K562 (cell line): ENCODE data around the gene NOTCH3. TPM values are rescaled to one million over a fixed set of nuclear protein-coding genes. Genes with fewer than 3 reads are reported as not detected.

ENCODE experiments used
- ATAC-seq: fragments of 200-7000 bp; cut with Tn5 transposase; 3 replicates; pipeline ENCODE4 v1.9.1; 2020; ENCODE audit warnings: moderate library complexity
- BruUV-seq: library from RNA; stranded (reverse); fragments of 400-500 nt; replicated peaks from 2 replicates; lab custom pipeline; 2021; lab: Mats Ljungman, UMichigan
- CTCF ChIA-PET: fragments of 300-600 bp; formaldehyde crosslinking; extraction: SDS; loops from one replicate; lab custom pipeline; 2021; ENCODE audit warnings: low intra/inter-chr PET ratio; lab: Yijun Ruan, JAX
- POLR2A ChIA-PET: fragments of 300-600, 350-650 bp; sonication (Branson Sonifier 250); formaldehyde crosslinking; extraction: SDS; loops from one replicate; lab custom pipeline; 2021; ENCODE audit warnings: antibody characterized with exemption, inconsistent platforms; lab: Yijun Ruan, JAX
- DNase-seq, 4 experiments: peaks; one replicate each; pipeline versions ENCODE4 v3.0.0 to v3.0.0-alpha.2; 2011 to 2018; ENCODE audit warnings: low spot score in 3 of 4, mixed read lengths in 3 of 4; ENCODE audit errors: extremely low read depth in 1 of 4
- FAIRE-seq: peaks from 2 replicates; lab custom pipeline; 2011; peaks lifted over from hg19 to GRCh38; lab: Jason Lieb, UNC
- H2AFZ ChIP-seq: 2 replicates; pipeline ENCODE4 v1.6.0; 2011; ENCODE audit warnings: low read depth, low read length, control low read depth, inconsistent platforms
- H3K27ac ChIP-seq: fragments of 200-600 bp; 3 replicates; pipeline ENCODE4 v1.8.0; 2011; ENCODE audit warnings: low read depth, mild to moderate bottlenecking, control low read depth, inconsistent platforms, low read length, moderate library complexity, mixed read lengths; ENCODE audit errors: extremely low read depth
- H3K27me3 ChIP-seq, 2 experiments: fragments of 300-600 bp in 1 of 2; 2 replicates in 1 of 2; 3 replicates in 1 of 2; pipeline versions ENCODE4 v1.6.0 to v1.8.0; 2011; ENCODE audit warnings: inconsistent platforms in 2 of 2, low read length in 2 of 2, mild to moderate bottlenecking in 1 of 2, mixed read lengths in 1 of 2, moderate library complexity in 1 of 2; ENCODE audit not compliant: control insufficient read depth in 2 of 2, insufficient read depth in 2 of 2
- H3K36me3 ChIP-seq: fragments of 300-600 bp; 3 replicates; pipeline ENCODE4 v1.8.0; 2011; ENCODE audit warnings: mild to moderate bottlenecking, low read length, inconsistent platforms; ENCODE audit not compliant: control insufficient read depth, insufficient read depth
- H3K4me1 ChIP-seq, 2 experiments: fragments of 200-600 bp in 1 of 2; replicated peaks in 1 of 2; 2 replicates in 1 of 2; 3 replicates in 1 of 2; pipeline versions ENCODE4 v1.5.1 to v1.8.0; 2011; ENCODE audit warnings: inconsistent platforms in 2 of 2, low read length in 2 of 2, mild to moderate bottlenecking in 1 of 2, mixed read lengths in 1 of 2, moderate library complexity in 1 of 2; ENCODE audit not compliant: control insufficient read depth in 2 of 2, insufficient read depth in 2 of 2
- H3K4me2 ChIP-seq: 2 replicates; pipeline ENCODE4 v1.6.1; 2011; ENCODE audit warnings: low read length, control low read depth, inconsistent platforms, mixed read lengths; ENCODE audit not compliant: insufficient read depth
- H3K4me3 ChIP-seq: fragments of 200-600 bp; sonication (generic), shearing (Covaris generic); 2 replicates; pipeline ENCODE4 v1.5.1; 2016; ENCODE audit warnings: control low read depth, inconsistent platforms
- H3K79me2 ChIP-seq: fragments of 200-600 bp; 3 replicates; pipeline ENCODE4 v1.8.0; 2011; ENCODE audit warnings: low read length, inconsistent platforms; ENCODE audit not compliant: control insufficient read depth, insufficient read depth
- H3K9ac ChIP-seq, 2 experiments: 2 replicates each; pipeline versions ENCODE4 v1.6.0 to v1.6.1; 2011; ENCODE audit warnings: low read depth in 2 of 2, low read length in 2 of 2, control low read depth in 1 of 2, inconsistent platforms in 1 of 2, mild to moderate bottlenecking in 1 of 2, mixed read lengths in 1 of 2; ENCODE audit not compliant: insufficient read depth in 1 of 2
- H3K9me1 ChIP-seq: one replicate; pipeline ENCODE4 v1.6.0; 2011; ENCODE audit warnings: inconsistent platforms, mild to moderate bottlenecking, low read length, moderate library complexity; ENCODE audit not compliant: control insufficient read depth, insufficient read depth
- H3K9me3 ChIP-seq: replicated peaks from 2 replicates; pipeline ENCODE4 v1.5.1; 2011; ENCODE audit warnings: low read depth, low read length, inconsistent platforms; ENCODE audit not compliant: control insufficient read depth, insufficient read depth
- H4K20me1 ChIP-seq: replicated peaks from 2 replicates; pipeline ENCODE4 v1.6.1; 2011; ENCODE audit warnings: low read length, inconsistent platforms, mixed read lengths; ENCODE audit not compliant: control insufficient read depth, insufficient read depth
- ARID4B ChIP-seq: sonication (generic); formaldehyde crosslinking; IDR thresholded peaks from 2 replicates; pipeline ENCODE4 v1.8.0; 2022; ENCODE audit warnings: mild to moderate bottlenecking, missing genetic modification reagents
- CREBBP ChIP-seq: IDR thresholded peaks from one replicate; pipeline ENCODE4 v1.6.1; 2012; ENCODE audit warnings: low read depth, mild to moderate bottlenecking, control low read depth, inconsistent platforms, low read length
- SAFB ChIP-seq: fragments of 200-400 bp; formaldehyde crosslinking; IDR thresholded peaks from 2 replicates; pipeline ENCODE4 v1.6.1; 2017; ENCODE audit warnings: low read depth, low read length, borderline replicate concordance
- SPI1 ChIP-seq: IDR thresholded peaks from 2 replicates; pipeline ENCODE4 v1.6.1; 2011; ENCODE audit warnings: low read depth, low read length, control low read depth, borderline replicate concordance
- SRSF1 ChIP-seq: fragments of 200-400 bp; formaldehyde crosslinking; IDR thresholded peaks from 2 replicates; pipeline ENCODE4 v1.6.1; 2017; ENCODE audit warnings: mild to moderate bottlenecking, low read depth, low read length, moderate library complexity
- ZNF263 ChIP-seq: sonication (generic); formaldehyde crosslinking; IDR thresholded peaks from 2 replicates; pipeline ENCODE4 v1.8.0; 2022; ENCODE audit warnings: mild to moderate bottlenecking, missing genetic modification reagents, borderline replicate concordance
- ZNF318 ChIP-seq, 2 experiments: fragments of 450-650 bp; IDR thresholded peaks; 2 replicates each; pipeline ENCODE4 v1.6.1; 2016; ENCODE audit warnings: mild to moderate bottlenecking in 2 of 2, borderline replicate concordance in 1 of 2, low read depth in 1 of 2, moderate library complexity in 1 of 2
- WGBS: fragments of 100-300 bp; shearing (Covaris generic); methylation state at CpG from one replicate; pipeline ENCODE4 v1.1.6; 2016; ENCODE audit warnings: low coverage, mixed read lengths; ENCODE audit not compliant: insufficient coverage; ENCODE audit errors: missing lambda C conversion rate; 5-methylcytosine and 5-hydroxymethylcytosine counted together
- in situ Hi-C: fragments of 300-500 bp; cut with MboI; formaldehyde crosslinking; loops from 4 replicates; pipeline ENCODE4 v1.15.0; 2018; ENCODE audit warnings: inconsistent platforms, mixed read lengths
- intact Hi-C: fragments of 100-400 bp; cut with micrococcal nuclease; formaldehyde crosslinking; loops from 2 replicates; pipeline ENCODE4 v1.14.2; 2022
- polyA plus RNA-seq, 8 experiments: library from polyadenylated mRNA; depleted of rRNA in 4 of 8; stranded (reverse) in 5 of 8; unstranded in 3 of 8; fragments of >200 nt; fragmentation: Nextera tagmentation in 2 of 8; fragmentation: Illumina TruSeq in 1 of 8; extraction: Ambion mirVana in 2 of 8; extraction: Trizol in 1 of 8; gene quantifications; 2 replicates each; pipeline versions ENCODE4 v1.2.1 to v1.2.3, GENCODE V29; 2011 to 2014; ENCODE audit warnings: inconsistent platforms in 1 of 8, missing spikeins in 1 of 8
- total RNA-seq, 7 experiments: library from RNA; depleted of rRNA in 6 of 7; stranded (reverse); fragments of >200 nt in 6 of 7; fragmentation: Illumina TruSeq in 2 of 7; extraction: Trizol in 2 of 7; gene quantifications; 2 replicates each; pipeline versions ENCODE4 v1.2.1 to v1.2.3, GENCODE V29; 2011 to 2021; ENCODE audit warnings: low replicate concordance in 1 of 7

NOTCH3 gene
- total and polyA plus RNA-seq, 9 of the 15 experiments (the other 6 are each of a cell fraction or from before 2014, with no cell fraction given): under 0.01 to 1.2 (median 0.16) TPM

GRCh38 chr19:15169541-15170285 is 31.1 kb downstream of the NOTCH3 start:
- Histone ChIP-seq H3K9ac (peak overlapping the region in 1 of 2 experiments; percentile 85; a peak in 2 of 4 replicates), H3K4me1 (peaks cover 0 to 16% of the 10 kb centered on the region in 2 experiments; a peak in 2 of 5 replicates), H3K27ac (no peak overlapping the region), H3K9me3 (peaks cover 9% of the 10 kb centered on the region), H3K27me3 (no peaks in the 10 kb centered on the region; a peak in 1 of 5 replicates), H3K36me3 (no peaks in the 10 kb centered on the region), H2AFZ (peak overlapping the region; percentile 74), H4K20me1 (no peaks in the 10 kb centered on the region), H3K9me1 (no peaks in the 10 kb centered on the region), H3K79me2 (no peaks in the 10 kb centered on the region), H3K4me3 (peak overlapping the region; percentile 22), H3K4me2 (peak overlapping the region; percentile 71)
- BruUV-seq: no TSS peak
- DNase-seq (peak in 2 of 4 experiments; percentile 17 to 24), ATAC-seq (peak; percentile 40), FAIRE-seq (no peak)
- intact Hi-C loops: no loop called here
- in situ Hi-C loops: loop anchor here (5.0 kb wide), 1 partner anchor 388 kb away; no protein-coding TSS in a partner anchor
- ChIA-PET POLR2A (no interaction called here), CTCF (interaction anchor here (0.6 kb wide), 1 partner anchor 42 kb away, joined by 3 read pairs; no protein-coding TSS in a partner anchor)
- 12% methylated on average over 8 of the region's 10 CpGs for WGBS
- TF ChIP-seq SRSF1: no peak
- no peak for TF ChIP-seq SAFB
- peak; percentile 13; the same call in 1 of the 2 replicates for TF ChIP-seq SPI1
- TF ChIP-seq ZNF318 (IDR thresholded peaks at IDR 0.05; ENCODE audit: borderline replicate concordance in 1 of 2, low read depth in 1 of 2): no peak
- TF ChIP-seq ARID4B: no peak
- no peak for TF ChIP-seq ZNF263
- no peak for TF ChIP-seq CREBBP
